ENCODE measurements around the gene NEU1.

The NEU1 gene

DNA sequence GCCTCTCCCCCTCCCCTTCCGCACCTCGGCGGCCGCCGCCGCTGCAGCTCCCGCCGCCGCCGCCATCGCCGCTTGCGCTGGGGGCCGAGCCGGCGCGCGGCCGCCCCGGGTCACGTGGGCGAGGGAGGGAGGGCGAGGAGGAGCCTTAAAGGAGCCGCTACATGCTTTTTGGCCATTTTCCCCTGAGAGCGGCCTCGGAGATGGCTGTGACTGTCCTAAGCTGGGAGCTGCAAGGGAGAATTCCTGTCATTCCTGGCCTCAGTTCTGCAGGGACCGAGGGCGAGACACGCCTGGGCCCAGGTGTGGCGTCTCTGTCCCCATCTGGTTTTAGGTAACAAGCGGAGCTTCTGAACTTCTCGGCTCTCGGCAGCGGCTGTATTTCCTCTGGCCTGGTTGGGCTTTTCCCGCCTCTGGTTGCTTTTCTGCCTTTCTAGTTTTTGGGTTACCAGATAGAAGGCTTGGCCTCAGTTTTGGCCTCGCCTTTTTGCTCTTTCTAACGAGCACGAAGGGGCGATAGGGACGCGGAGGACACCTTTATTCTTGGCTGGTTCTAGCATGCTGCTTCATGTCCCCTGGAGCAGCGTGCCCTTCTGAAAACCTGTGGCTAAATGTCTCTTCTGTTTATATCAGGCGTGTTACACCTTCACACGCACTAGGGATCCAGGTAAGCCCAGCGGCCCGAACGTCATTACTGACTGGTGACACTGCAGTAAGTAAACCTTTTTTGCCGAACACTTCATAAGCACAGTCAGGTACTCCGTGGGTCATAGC, 35.2 kb upstream of the NEU1 start, which contains the start of gene EHMT2:
Gene EHMT2, minus strand, starts transcription at position 87 of the 771 bp plus-strand sequence. Its CDS starts 21 bp downstream, at position 66.
- peak within 1 kb of the TSS; percentile 95 for H3K4me3 ChIP-seq (ENCODE audit: low read length)
- peak; percentile 68 for DNase-seq (ENCODE audit: low read depth, low spot score)

DNA sequence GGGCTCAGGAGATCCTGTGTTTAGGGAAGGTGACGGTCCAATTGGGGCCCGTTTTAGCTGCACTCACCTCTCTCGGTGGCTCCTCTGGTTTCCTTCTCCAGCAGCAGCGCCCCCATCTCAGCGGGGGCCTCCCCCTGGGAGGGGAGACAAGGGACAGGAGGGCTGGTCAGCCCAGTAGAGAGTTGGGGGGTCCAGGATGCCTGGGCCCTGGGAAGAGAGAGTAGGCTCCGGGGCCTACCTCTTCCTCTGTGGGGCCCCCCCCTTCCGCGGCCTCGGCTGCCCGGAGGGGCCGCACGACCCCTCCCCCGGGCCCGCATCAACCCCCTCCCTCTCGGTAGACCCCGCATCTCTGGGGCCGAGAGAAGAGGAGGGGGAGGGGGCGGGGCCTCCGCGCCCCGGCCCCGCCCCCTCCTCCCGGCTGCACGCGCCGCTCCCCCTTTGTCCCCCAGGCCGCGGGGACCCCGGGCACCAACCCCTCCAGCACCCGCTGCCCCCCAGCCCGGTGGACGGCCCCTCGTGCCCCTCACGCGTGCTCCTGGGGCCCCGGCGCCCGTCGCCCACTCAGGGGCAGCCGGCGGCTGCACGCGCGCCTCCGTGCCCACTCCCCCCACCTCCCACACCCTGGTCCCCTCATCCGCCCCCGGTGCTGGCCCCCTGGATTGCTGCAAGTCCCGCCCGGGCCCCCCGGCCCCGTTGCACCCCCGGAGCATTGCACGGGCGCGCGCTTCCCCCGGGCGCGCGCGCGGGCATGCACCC, 34.4 kb upstream of the NEU1 start:
- DNase-seq (ENCODE audit: low read depth, low spot score), result no peak
- peak overlapping the region; percentile 95 for H3K4me3 ChIP-seq (ENCODE audit: low read length)

DNA sequence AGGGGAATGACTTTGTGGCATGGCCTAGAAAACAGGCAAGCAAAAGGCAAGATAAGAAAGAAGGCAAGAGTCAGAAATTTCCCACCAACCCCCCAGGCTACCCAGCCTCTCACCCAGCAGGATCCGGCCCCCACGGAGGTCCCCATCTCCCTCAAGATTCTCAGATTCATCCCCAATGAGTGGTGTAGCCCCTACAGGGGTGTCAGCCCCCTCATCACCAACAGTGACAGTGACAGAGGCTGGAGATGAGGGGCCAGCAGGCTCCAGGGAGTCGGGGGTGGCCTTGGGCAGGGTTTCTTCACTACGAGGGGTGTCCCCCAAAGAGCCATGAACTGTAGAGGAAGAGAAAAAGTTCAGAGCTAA, 33.9 kb upstream of the NEU1 start:
- DNase-seq (ENCODE audit: low read depth, low spot score), result no peak
- peak overlapping the region; percentile 95 for H3K4me3 ChIP-seq (ENCODE audit: low read length)

DNA sequence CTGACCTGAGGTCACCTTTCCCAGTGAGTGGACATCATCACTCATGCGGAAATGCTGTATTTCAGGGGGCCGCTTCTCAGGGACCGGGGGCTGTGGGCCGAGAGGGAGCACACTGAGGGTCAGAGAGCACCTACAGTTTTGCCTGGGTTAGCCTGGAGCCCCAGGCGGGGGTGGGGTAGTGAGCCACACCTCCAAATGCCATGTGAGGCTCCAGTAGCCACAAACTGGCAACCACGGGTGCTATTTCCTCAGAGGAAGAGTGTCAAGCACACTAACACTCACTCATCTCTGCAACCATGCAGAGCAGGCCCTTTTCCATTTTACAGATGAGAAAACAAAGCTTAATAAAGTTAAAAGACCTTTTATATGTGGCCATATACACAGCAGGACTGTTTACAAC, 30.2 kb upstream of the NEU1 start:
- no peak for DNase-seq (ENCODE audit: low read depth, low spot score)
- H3K4me3 ChIP-seq (ENCODE audit: low read length), result no peak overlapping the region

DNA sequence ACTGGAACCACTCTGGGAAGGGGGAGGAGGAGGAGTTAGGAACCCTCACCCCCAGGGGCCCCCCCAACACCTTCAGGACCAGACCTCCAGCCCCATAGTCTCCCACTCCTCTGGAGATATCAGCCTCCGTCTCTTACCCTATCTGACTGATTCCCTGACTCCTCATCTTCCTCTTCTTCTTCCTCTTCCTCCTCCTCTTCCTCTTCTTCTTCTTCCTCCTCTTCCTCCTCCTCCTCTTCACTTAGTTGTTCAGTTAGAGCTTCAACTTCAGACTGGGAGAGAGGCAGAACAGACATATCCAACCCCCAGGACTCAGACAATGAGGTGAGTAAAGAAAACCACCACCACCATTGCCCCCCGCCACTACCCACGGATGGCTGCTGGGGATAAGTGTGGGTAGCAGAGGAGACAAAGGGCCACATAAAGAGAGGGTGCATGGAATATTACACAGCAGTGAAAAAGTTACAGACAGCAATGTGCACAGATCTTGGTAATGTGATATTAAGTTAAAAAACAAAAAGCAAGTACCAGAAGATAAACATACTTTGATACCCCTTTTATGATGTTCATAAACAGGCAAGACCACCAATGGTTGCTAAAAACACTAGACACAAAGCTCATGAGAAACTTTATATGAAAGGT, 26.8 kb upstream of the NEU1 start:
- no peak for DNase-seq (ENCODE audit: low read depth, low spot score)
- no peak overlapping the region for H3K4me3 ChIP-seq (ENCODE audit: low read length)

DNA sequence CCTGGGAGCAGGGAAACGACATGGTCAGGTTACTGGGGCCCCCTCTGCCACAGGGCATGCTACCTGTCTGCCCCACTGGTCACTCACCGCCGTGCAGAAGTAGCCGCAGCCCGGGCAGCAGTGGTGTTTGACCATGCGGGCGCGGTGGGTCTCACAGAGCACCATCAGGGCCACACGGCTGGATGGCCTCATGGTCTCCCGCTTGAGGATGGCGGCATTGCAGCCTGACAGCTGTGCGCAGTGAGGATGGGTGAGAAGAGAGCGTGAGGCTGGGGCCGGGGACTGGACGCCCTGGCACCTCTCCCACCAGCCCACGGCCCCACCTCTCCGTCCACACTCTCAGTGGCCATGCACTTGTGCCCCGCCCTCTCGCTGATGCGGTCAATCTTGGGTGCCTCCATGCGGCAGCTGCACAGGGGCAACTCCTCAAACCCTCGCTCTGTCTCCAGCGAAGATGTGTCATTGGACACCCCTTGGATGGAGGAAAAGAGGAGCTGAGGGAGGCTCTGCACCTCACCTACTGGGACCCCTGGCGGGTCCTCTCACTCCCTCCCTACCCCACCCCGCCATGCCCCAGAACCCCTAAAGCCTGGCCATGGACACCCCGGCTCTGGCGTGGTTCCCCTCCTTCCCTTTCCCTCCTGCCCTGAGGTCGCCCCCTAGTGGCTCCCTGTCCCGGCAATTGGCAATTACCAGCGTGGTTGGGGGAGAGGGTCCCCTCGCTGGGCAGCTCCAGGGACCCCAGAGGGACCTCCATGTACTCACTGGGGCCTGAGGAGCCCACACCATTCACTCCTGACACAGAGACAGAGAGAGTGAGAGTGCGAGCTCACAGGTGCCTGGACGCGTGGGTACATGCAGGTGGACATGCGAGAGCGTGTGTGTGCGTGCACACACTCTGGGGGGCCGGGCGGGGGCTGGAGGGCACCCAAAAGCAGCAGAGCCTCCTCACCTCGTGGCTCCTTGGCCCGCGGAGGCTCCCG, 25.9 kb upstream of the NEU1 start:
- H3K4me3 ChIP-seq (ENCODE audit: low read length), result no peak overlapping the region
- DNase-seq (ENCODE audit: low read depth, low spot score), result no peak

DNA sequence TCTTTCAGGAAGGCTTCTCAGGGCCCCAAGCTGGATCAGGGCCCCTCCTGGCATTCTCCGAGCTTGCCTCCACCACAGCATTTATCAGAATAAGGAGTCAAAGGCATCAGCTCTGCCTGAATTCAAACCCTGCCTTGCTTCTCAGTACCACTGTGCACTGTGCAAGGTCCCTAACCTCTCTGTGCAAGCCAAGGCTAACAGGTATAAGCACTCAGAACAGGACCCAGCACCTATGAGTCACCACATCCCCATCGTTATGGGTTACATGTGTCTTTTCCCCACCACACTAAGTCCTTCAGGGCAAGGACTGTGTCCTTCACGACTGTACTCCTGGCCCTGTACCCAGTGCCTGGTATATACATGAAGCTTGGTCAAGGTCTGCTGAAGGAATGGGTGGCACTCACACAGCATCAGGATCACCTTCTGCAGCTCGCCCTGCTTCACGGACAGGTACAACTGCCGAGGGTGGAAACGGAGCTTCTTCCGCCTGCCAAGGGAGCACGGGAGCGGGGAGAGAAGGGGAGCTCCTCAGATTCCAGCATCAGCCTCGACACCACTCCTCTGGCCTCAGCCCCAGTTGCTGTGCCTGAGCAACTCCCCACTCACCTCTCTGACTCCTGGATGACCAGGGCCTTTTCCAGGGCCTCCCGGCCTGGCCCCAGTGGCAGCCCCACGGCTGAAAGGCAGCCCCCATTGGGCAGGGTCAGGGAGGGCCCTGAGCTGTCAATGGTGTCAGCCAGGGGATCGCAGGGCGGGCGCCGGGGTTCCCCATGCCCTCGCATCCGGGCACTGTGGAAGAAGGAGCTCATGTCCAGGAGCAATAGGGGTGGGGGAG, 24.8 kb upstream of the NEU1 start:
- no peak for DNase-seq (ENCODE audit: low read depth, low spot score)

DNA sequence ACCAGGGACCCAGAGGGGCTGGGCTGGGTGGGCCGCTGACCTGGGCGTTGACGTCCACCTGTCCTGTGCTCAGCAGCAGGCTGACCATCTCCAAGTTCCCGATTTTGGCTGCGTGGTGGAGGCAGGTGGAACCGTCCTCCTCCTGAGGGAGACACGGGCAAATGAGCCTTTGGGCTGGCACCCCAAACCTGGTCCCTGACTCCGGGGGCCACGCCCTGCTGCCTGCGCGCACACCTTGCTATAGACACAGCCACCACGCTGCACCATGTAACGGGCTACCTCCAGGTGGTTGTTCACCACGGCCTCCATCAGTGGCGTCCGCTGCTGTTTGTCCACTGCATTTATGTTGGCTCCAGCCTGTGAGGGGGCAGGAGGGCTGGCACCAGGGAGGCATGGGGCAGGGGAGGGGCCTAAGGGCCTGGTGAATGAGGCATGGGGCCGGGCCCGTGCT, 23.9 kb upstream of the NEU1 start:
- no peak overlapping the region for H3K4me3 ChIP-seq (ENCODE audit: low read length)
- no peak for DNase-seq (ENCODE audit: low read depth, low spot score)

More for the DNA sequence above, 24.8 kb upstream of the NEU1 start:
- no peak overlapping the region for H3K4me3 ChIP-seq (ENCODE audit: low read length)

DNA sequence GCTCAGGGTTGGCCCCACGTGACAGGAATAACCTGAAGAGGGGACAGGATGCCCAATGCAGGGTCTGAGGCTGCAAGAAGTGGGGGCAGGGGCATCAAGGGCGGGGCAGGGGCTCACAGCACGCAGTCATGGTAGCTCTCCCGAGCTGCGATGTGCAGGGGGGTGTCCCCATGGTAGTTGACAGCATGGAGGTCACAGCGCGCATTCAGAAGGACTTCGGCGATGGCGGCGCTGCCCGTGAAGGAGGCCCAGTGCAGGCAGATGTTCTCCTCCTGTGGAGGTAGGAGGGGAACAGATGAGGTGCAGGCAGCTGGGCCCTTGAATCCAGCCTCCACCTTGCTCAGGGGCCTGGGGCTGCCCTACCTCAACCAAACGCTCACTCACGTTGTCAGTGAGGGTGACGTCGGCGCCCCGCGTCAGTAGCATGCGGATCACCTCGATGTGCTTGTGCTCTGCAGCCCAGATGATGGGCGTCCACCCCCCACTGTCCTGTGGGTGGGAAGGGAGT, 22.0 kb upstream of the NEU1 start:
- no peak for DNase-seq (ENCODE audit: low read depth, low spot score)
- H3K4me3 ChIP-seq (ENCODE audit: low read length), result no peak overlapping the region

DNA sequence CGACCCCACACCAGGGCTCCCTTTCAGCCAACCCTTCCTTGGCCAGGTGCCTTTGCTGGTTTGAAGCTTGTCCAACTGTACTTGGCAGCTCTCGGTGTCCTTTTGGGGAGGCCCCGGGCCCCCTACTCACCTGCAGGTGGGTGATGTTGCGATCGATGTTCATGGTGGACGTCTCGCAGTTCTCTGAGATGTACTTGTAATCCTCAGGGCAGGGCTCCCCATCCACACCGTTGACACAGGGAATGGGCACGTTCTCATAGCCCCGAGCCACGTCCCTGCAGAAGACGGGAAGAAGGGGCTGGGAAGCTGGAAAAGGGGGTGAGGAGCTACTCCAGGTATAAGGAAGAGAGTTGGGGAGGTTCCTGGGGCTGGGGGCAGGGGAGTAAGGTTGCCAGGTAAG, 21.1 kb upstream of the NEU1 start:
- DNase-seq (ENCODE audit: low read depth, low spot score), result no peak
- H3K4me3 ChIP-seq (ENCODE audit: low read length), result no peak overlapping the region

DNA sequence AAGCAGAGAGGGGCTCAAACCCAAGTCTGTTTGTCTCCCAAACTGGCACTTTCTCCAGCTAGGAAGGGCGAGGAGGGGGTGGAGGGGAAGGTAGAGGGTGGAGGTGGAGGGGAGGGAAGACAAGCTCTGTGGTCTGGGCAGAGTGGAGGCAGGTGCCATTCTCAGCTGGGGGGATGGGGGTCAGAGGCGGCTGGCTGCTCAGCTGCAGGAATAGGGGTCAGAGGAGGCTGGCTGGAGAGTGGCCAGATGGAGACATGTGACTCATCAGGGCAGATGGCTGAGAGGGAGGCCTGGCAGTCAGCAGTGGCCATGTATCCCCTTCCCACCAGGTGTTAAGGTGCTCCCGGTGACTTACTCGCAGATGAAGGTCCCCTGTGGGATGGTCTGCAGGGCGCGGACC, 19.7 kb upstream of the NEU1 start:
- no peak for DNase-seq (ENCODE audit: low read depth, low spot score)
- no peak overlapping the region for H3K4me3 ChIP-seq (ENCODE audit: low read length)

DNA sequence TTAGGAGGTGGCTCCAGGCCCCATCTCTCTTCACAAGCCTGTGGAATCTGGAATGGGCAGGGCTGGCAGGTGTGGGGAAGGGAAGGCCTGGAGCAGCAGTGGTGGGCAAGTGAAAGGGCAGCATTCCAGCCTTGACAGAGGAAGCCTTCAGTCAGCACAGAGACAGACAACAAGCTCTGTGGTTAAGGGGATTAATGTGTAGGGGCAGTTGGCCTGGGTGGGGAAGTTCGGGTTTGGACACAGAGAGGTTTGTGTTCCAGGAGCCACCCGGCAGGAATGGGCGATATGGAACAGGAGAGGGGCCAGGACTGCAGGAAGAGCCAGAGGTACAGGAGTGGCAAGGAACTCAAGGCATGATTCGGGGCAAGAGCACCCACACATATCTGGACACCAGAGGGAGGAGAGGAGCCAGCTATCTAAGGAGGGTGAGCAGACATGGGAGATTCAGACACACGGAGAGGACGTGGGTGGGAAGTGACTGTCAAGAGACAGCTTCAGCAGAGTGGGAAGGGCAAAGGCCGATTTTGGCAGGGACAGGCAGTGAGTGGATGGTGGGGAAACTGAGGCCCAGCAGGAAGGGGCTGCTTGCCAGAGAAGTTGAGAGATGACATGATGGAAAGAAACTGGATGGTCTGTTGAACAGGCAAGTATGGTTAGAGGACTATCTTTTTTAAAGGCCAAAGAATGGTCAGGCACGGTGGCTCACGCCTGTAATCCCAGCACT, 18.7 kb upstream of the NEU1 start:
- no peak overlapping the region for H3K4me3 ChIP-seq (ENCODE audit: low read length)
- no peak for DNase-seq (ENCODE audit: low read depth, low spot score)

DNA sequence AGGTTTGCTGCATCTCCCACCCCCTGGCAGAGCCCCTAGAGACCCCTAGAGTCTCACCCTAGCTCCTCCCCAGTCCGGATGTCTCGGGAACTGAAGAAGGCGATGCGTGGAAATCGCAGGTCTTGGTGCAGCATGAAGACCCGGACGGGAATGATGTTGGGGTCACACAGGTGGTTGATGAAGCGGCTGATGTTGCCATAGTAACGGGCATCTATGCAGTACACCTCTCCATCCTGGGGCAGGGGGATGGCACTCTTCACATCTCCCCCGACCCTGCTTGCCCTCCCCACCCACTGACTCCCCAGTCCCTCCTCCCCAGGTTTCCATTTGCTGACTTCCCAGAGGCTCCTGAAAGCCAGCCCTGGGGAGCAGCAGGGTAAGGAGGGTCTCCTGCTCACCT, 18.0 kb upstream of the NEU1 start:
- no peak overlapping the region for H3K4me3 ChIP-seq (ENCODE audit: low read length)
- no peak for DNase-seq (ENCODE audit: low read depth, low spot score)

DNA sequence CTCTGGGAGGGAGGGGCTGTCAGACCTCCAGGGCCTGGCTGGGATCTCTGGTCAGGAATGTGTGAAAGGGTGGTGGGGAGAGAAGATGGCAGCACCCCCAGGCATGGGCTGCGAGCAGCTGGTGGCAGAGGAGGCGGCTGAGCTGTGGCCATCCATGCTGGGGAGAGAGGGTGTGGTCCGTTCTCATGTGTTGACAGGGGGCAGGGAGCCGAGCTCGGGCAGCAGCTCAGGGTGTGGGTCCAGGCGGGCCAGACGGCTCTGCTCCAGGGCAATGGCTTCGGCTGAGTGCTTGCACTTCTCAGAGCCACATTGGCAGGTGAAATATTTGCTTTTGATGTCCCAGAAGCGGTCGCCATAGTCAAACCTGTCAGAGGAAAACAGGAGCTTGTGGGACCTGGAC, 17.3 kb upstream of the NEU1 start:
- DNase-seq (ENCODE audit: low read depth, low spot score), result no peak

DNA sequence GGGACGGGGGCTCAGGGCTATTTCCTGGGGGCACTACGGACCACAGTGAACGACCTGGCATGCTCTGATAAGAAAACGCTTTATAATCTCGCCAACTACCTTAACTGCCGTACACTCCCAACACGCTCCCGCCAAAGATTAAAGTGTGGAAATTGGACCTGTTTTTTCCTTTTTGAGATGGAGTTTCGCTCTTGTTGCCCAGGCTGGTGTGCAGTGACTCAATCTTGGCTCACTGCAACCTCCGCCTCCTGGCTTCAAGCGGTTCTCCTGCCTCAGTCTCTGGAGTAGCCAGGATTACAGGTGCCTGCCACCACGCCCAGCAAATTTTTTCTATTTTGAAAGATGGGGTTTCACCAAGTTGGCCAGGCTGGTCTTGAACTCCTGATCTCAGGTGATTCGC, 16.5 kb upstream of the NEU1 start:
- DNase-seq (ENCODE audit: low read depth, low spot score), result no peak
- no peak overlapping the region for H3K4me3 ChIP-seq (ENCODE audit: low read length)

More for the DNA sequence above, 17.3 kb upstream of the NEU1 start:
- no peak overlapping the region for H3K4me3 ChIP-seq (ENCODE audit: low read length)

DNA sequence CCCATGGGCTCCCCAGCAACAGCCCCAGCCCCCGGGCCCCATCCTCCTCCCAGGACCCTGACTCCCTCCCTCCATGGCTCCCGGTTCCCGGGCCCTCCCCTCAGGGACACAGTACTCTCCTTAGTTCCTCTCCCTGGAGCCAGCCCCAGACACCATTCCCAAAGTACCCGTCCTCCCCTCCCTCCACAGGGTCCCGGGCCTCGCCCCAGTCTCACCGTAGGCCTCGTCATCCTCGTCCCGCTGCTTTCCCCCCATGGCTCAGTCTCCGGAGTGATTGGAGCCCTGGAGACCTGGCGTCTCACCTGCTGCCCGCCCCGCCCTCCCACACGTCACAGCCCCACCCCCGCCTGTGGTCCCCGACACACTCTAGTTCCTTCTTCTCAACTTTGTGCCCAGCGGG, 16.1 kb upstream of the NEU1 start, which contains the start of gene SLC44A4:
Gene SLC44A4, minus strand, starts transcription at position 272 of the 400 bp plus-strand sequence. Its CDS starts 17 bp downstream, at position 255.
- no peak within 1 kb of the TSS for H3K4me3 ChIP-seq (ENCODE audit: low read length)
- no peak for DNase-seq (ENCODE audit: low read depth, low spot score)

DNA sequence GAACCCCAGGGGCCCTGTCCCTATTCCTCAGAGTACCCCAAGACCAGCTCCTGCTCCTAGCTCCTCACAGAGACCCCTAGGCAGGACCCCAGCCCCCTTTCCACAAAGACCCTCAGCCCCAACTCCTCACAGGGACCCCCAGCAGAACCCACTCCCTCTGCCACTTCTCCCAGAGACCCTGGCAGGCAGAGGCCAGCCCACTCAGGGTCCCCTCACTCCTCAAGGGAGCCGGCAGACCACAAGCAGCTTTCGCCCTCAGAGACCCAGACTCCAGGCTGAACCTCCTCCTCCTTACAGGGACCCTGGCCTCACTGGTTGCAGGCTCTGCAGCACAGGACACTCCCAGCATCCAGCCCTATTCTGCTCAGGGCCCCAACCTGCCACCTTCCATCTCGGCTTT, 15.6 kb upstream of the NEU1 start:
- no peak overlapping the region for H3K4me3 ChIP-seq (ENCODE audit: low read length)
- no peak for DNase-seq (ENCODE audit: low read depth, low spot score)
